Hepatocyte (in vitro differentiated cells): ENCODE measurements around the gene C10orf120. TPM values are rescaled to one million over a fixed set of nuclear protein-coding genes. Genes with fewer than 3 reads are reported as not detected.

Source experiments
- DNase-seq: peaks from one replicate; pipeline ENCODE4 v3.0.0-alpha.2; 2016; ENCODE audit warnings: low spot score
- H2AFZ ChIP-seq: fragments of 200-600 bp; sonication (generic); 2 replicates; pipeline ENCODE4 v1.6.0; 2016; ENCODE audit warnings: antibody characterized with exemption, mild to moderate bottlenecking
- H3K27ac ChIP-seq: fragments of 200-600 bp; sonication (generic); 2 replicates; pipeline ENCODE4 v1.5.1; 2016; ENCODE audit warnings: mild to moderate bottlenecking
- H3K27me3 ChIP-seq: fragments of 200-600 bp; sonication (generic); 2 replicates; pipeline ENCODE4 v1.6.1; 2016
- H3K36me3 ChIP-seq: fragments of 200-600 bp; sonication (generic); replicated peaks from 2 replicates; pipeline ENCODE4 v1.5.1; 2016; ENCODE audit warnings: low read depth; ENCODE audit not compliant: insufficient read depth
- H3K4me1 ChIP-seq: fragments of 200-600 bp; sonication (generic); 2 replicates; pipeline ENCODE4 v1.5.1; 2016; ENCODE audit warnings: mild to moderate bottlenecking, moderate library complexity; ENCODE audit not compliant: insufficient read depth
- H3K4me2 ChIP-seq: fragments of 200-600 bp; sonication (generic); 2 replicates; pipeline ENCODE4 v1.6.0; 2016
- H3K4me3 ChIP-seq: fragments of 200-600 bp; sonication (generic); 2 replicates; pipeline ENCODE4 v1.5.1; 2016; ENCODE audit warnings: mild to moderate bottlenecking
- H3K79me2 ChIP-seq: fragments of 200-600 bp; sonication (generic); 2 replicates; pipeline ENCODE4 v1.6.0; 2017; ENCODE audit warnings: mild to moderate bottlenecking
- H3K9me2 ChIP-seq: fragments of 200-600 bp; sonication (generic); replicated peaks from 2 replicates; pipeline ENCODE4 v1.6.0; 2017; ENCODE audit warnings: mild to moderate bottlenecking; ENCODE audit not compliant: insufficient read depth
- H3K9me3 ChIP-seq: fragments of 200-600 bp; sonication (generic); 2 replicates; pipeline ENCODE4 v1.5.1; 2016; ENCODE audit warnings: low read depth, mild to moderate bottlenecking
- H4K20me1 ChIP-seq: fragments of 200-600 bp; sonication (generic); 2 replicates; pipeline ENCODE4 v1.6.0; 2016; ENCODE audit warnings: mild to moderate bottlenecking; ENCODE audit not compliant: insufficient read depth, poor library complexity, severe bottlenecking
- CTCF ChIP-seq: fragments of 200-600 bp; sonication (generic); IDR thresholded peaks from 2 replicates; pipeline ENCODE4 v1.5.1; 2016; ENCODE audit warnings: antibody characterized with exemption, mild to moderate bottlenecking; ENCODE audit not compliant: poor library complexity
- EZH2 ChIP-seq: fragments of 200-600 bp; sonication (generic); IDR thresholded peaks from 2 replicates; pipeline ENCODE4 v1.6.1; 2016; ENCODE audit warnings: antibody characterized with exemption, mild to moderate bottlenecking, borderline replicate concordance
- EZH2phosphoT487 ChIP-seq: fragments of 200-600 bp; sonication (generic); IDR thresholded peaks from one replicate; pipeline ENCODE4 v1.6.1; 2018; ENCODE audit warnings: antibody characterized with exemption, mild to moderate bottlenecking, low read depth, moderate library complexity; ENCODE audit not compliant: unreplicated experiment, severe bottlenecking
- WGBS: methylation state at CpG from one replicate; pipeline ENCODE4 v1.1.6; 2016; ENCODE audit warnings: low lambda C conversion rate; ENCODE audit errors: missing lambda C conversion rate; 5-methylcytosine and 5-hydroxymethylcytosine counted together
- polyA plus RNA-seq: library from polyadenylated mRNA; unstranded; fragments of >200 nt; fragmentation: Nextera tagmentation; extraction: Ambion mirVana; gene quantifications from 2 replicates; pipeline ENCODE4 v1.2.1, GENCODE V29; 2016
- total RNA-seq: library from RNA; depleted of rRNA; stranded (reverse); fragments of >200 nt; gene quantifications from 2 replicates; pipeline ENCODE4 v1.2.3, GENCODE V29; 2014

Gene C10orf120
- total and polyA plus RNA-seq, 2 experiments from 2014 or later, result not detected

GRCh38 chr10:122709971-122710370 is 10.3 kb upstream of the C10orf120 start:
- DNase-seq, result no peak
- Histone ChIP-seq H3K9me2 (no peaks in the 10 kb centered on the region), H2AFZ (no peak overlapping the region), H3K27ac (no peak overlapping the region), H3K36me3 (no peaks in the 10 kb centered on the region), H3K4me3 (no peak overlapping the region), H4K20me1 (no peaks in the 10 kb centered on the region), H3K79me2 (no peaks in the 10 kb centered on the region), H3K9me3 (no peaks in the 10 kb centered on the region), H3K27me3 (peaks cover 37% of the 10 kb centered on the region), H3K4me2 (no peak overlapping the region), H3K4me1 (no peaks in the 10 kb centered on the region)
- no peak for TF ChIP-seq EZH2phosphoT487
- TF ChIP-seq CTCF, result no peak
- no peak for TF ChIP-seq EZH2
- WGBS, result 78% methylated on average over 4 of the region's 4 CpGs

GRCh38 chr10:122707535-122707934 is 7.9 kb upstream of the C10orf120 start:
- Histone ChIP-seq H3K4me1 (no peaks in the 10 kb centered on the region), H3K27me3 (peaks cover 22% of the 10 kb centered on the region), H3K9me3 (no peaks in the 10 kb centered on the region), H3K27ac (no peak overlapping the region), H3K79me2 (no peaks in the 10 kb centered on the region), H3K36me3 (no peaks in the 10 kb centered on the region), H3K9me2 (no peaks in the 10 kb centered on the region), H2AFZ (no peak overlapping the region), H3K4me3 (no peak overlapping the region), H3K4me2 (no peak overlapping the region), H4K20me1 (no peaks in the 10 kb centered on the region)
- 83% methylated on average over 9 of the region's 9 CpGs for WGBS
- no peak for DNase-seq
- TF ChIP-seq EZH2phosphoT487 (no peak), CTCF (no peak)

- no peak for DNase-seq
- no peak overlapping the region for H3K27ac ChIP-seq
- H4K20me1 ChIP-seq, result no peaks in the 10 kb centered on the region
- H3K9me3 ChIP-seq, result no peaks in the 10 kb centered on the region
- no peaks in the 10 kb centered on the region for H3K79me2 ChIP-seq
- peaks cover 16% of the 10 kb centered on the region for H3K27me3 ChIP-seq
- TF ChIP-seq EZH2phosphoT487, result no peak
- no peak for TF ChIP-seq CTCF
- no peak for TF ChIP-seq EZH2
- H3K4me3 ChIP-seq, result no peak overlapping the region
- H3K4me1 ChIP-seq, result no peaks in the 10 kb centered on the region
- H3K4me2 ChIP-seq, result no peak overlapping the region
- no peak overlapping the region for H2AFZ ChIP-seq
- no peaks in the 10 kb centered on the region for H3K36me3 ChIP-seq
- no peaks in the 10 kb centered on the region for H3K9me2 ChIP-seq
- WGBS, result 67% methylated on average over 4 of the region's 4 CpGs
Measured at GRCh38 chr10:122706947-122707346, 7.3 kb upstream of the C10orf120 start.

GRCh38 chr10:122706467-122706866 is 6.8 kb upstream of the C10orf120 start:
- no peaks in the 10 kb centered on the region for H3K9me3 ChIP-seq

More at GRCh38 chr10:122706467-122706866, 6.8 kb upstream of the C10orf120 start:
- Histone ChIP-seq H3K4me2 (no peak overlapping the region), H3K27me3 (peaks cover 14% of the 10 kb centered on the region), H3K79me2 (no peaks in the 10 kb centered on the region), H3K4me1 (no peaks in the 10 kb centered on the region), H2AFZ (no peak overlapping the region), H3K36me3 (no peaks in the 10 kb centered on the region), H3K4me3 (no peak overlapping the region), H4K20me1 (no peaks in the 10 kb centered on the region), H3K9me2 (no peaks in the 10 kb centered on the region), H3K27ac (no peak overlapping the region)
- TF ChIP-seq EZH2 (no peak), CTCF (no peak), EZH2phosphoT487 (no peak)
- WGBS, result 90% methylated on average over 2 of the region's 2 CpGs
- no peak for DNase-seq
